Fibroblast of mammary gland (primary cell): ENCODE data around the gene LDLRAD4.

Experiments used
- DNase-seq: peaks from one replicate; pipeline ENCODE4 v3.0.0-alpha.2; 2010; ENCODE audit warnings: low read depth
- H3K4me3 ChIP-seq: 2 replicates; pipeline ENCODE4 v1.5.1; 2011; ENCODE audit warnings: low read depth, mild to moderate bottlenecking, low read length, moderate library complexity; ENCODE audit not compliant: control insufficient read depth
- CTCF ChIP-seq: conservative IDR thresholded peaks from 2 replicates; pipeline ENCODE4 v1.5.1; 2011; ENCODE audit warnings: low read depth, low read length, inconsistent platforms; ENCODE audit not compliant: control insufficient read depth, insufficient read depth

LDLRAD4 gene

GRCh38 chr18:13252686-13253410 is 34.3 kb downstream of the LDLRAD4 start:
- H3K4me3 ChIP-seq, result no peak overlapping the region
- no peak for TF ChIP-seq CTCF
- no peak for DNase-seq

GRCh38 chr18:13253786-13254688 is 35.5 kb downstream of the LDLRAD4 start:
- no peak overlapping the region for H3K4me3 ChIP-seq
- TF ChIP-seq CTCF, result no peak
- DNase-seq, result no peak

GRCh38 chr18:13254971-13255927 is 36.7 kb downstream of the LDLRAD4 start:
- TF ChIP-seq CTCF, result no peak
- no peak overlapping the region for H3K4me3 ChIP-seq

GRCh38 chr18:13256444-13257305 is 38.1 kb downstream of the LDLRAD4 start:
- no peak for DNase-seq
- H3K4me3 ChIP-seq, result no peak overlapping the region
- no peak for TF ChIP-seq CTCF

More at GRCh38 chr18:13254971-13255927, 36.7 kb downstream of the LDLRAD4 start:
- no peak for DNase-seq

DNA sequence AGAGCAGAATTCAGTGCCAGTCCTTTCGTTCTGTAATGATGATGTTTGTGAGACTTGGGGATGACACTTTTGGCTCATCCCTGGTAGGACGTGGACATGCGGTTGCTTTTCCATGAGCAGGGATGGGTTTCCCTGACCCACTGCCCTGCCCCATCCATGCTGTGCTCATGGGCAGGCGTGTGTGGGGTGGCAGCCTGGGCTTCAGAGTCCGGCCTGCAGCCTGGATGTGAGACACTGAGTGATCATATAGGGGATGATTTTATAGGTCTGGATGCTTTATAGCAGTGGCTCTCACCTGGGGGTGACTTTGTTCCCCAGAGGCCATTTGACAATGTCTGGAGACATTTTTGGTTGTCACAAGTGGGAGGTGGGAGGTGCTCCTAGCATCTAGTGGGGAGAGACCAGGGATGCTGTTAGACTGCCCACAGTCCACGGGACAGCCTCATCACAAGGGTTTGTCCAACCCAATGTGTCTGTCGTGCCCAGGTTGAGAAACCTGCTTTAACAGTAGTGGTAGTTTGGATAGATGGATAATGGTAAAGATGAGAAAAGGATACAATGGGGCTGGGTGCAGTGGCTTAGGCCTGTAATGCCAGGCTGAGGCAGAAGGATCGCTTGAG is 38.9 kb downstream of the LDLRAD4 start:
- no peak for DNase-seq
- H3K4me3 ChIP-seq, result no peak overlapping the region
- no peak for TF ChIP-seq CTCF
